Measurements from ENCODE around the gene ZNF669.
"Not testable (repeated sequence)": the region's sequence is repeated elsewhere in the genome, so short reads cannot be mapped to it uniquely, and the experiment has no call there.

ZNF669 gene

GRCh38 chr1:247103859-247104591, at the start of gene ZNF669:
Gene ZNF669, minus strand, starts transcription at chr1:247104356. Its CDS starts 157 bp downstream, at chr1:247104199.
- DNase-seq (ENCODE audit: low read depth in 3 of 3, low spot score in 1 of 3), result peak; percentile 65 to 87 (median 74)

- DNase-seq (ENCODE audit: low read depth in 3 of 3, low spot score in 1 of 3), result no peak
Measured at GRCh38 chr1:247147781-247148180, 43.6 kb upstream of the ZNF669 start.

DNA sequence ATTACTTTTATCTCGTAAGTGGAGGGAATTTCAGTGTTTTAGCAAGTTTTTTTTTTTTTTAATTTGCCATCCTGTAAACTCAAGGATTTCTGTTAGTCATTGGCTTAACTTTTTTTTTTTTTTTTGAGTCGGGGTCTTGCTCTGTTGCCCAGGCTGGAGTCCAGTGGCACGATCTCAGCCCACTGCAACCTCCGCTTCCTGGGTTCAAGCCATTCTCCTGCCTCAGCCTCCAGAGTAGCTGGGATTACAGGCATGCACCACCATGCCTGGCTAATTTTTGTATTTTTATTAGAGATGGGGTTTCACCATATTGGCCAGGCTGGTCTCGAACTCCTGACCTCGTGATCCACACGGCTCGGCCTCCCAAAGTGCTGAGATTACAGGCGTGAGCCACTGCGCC, 43.0 kb upstream of the ZNF669 start:
- DNase-seq (ENCODE audit: low read depth in 3 of 3, low spot score in 1 of 3), result not testable (repeated sequence)

GRCh38 chr1:247146671-247147070, 42.5 kb upstream of the ZNF669 start:
- no peak for DNase-seq (ENCODE audit: low read depth in 3 of 3, low spot score in 1 of 3)

GRCh38 chr1:247145279-247145678, 41.1 kb upstream of the ZNF669 start:
- DNase-seq (ENCODE audit: low read depth in 3 of 3, low spot score in 1 of 3), result no peak

- DNase-seq (ENCODE audit: low read depth in 3 of 3, low spot score in 1 of 3), result not testable (repeated sequence)
Measured at GRCh38 chr1:247139557-247139956, 35.4 kb upstream of the ZNF669 start.

- DNase-seq (ENCODE audit: low read depth in 3 of 3, low spot score in 1 of 3), result no peak
Measured at GRCh38 chr1:247131236-247131635, 27.1 kb upstream of the ZNF669 start.

DNA sequence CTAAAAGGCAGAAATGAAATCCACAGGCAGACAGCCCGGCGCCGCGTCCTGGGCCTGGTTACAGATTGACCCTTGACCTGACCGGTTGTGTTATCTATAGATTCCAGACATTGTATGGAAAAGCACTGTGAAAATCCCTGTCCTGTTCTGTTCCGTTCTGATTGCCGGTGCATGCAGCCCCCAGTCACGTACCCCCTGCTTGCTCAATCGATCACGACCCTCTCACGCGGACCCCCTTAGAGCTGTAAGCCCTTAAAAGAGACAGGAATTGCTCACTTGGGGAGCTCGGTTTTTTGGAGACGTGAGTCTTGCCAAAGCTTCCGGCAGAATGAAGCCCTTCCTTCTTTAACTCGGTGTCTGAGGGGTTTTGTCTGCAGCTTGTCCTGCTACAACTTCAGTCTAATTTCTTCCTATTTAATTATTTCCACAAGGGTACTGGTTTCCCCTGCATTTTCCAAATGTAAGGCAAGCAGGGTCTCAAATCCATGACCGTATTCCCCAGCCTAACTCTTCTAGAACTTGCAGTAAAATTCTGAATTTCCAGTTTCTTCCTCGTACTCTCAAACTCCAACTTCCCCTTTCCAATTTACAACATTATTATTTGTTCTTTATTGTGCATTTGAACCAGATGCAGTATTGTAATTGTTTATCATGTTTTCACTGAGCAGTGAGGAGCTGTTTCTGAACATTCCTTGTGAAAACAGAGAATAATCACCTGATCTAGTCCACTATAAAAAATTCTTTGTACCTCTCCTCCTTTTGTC, 23.5 kb upstream of the ZNF669 start:
- not testable (repeated sequence) for DNase-seq (ENCODE audit: low read depth in 3 of 3, low spot score in 1 of 3)

DNA sequence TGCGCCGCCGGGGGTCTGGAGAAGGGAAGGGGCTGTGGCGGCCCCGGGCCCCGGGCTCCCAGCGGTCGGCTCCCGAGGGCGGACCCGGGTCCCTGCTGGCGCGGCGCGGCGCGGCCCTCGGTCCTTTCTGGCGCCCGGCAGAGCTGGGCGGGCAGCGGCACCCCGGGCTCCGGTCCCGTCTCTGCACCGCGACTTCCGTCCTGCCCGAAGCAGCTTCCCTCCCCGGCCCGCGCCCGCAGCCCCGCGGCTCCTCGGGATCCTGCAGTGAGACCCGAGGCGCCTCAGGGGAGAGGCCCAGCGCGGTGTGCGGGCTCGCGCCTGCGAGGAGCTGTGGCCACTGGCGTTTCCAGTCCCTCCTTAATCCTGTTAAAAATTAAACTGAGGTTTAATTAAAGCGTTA, 22.4 kb upstream of the ZNF669 start:
- DNase-seq (ENCODE audit: low read depth in 3 of 3, low spot score in 1 of 3), result not testable (repeated sequence)

DNA sequence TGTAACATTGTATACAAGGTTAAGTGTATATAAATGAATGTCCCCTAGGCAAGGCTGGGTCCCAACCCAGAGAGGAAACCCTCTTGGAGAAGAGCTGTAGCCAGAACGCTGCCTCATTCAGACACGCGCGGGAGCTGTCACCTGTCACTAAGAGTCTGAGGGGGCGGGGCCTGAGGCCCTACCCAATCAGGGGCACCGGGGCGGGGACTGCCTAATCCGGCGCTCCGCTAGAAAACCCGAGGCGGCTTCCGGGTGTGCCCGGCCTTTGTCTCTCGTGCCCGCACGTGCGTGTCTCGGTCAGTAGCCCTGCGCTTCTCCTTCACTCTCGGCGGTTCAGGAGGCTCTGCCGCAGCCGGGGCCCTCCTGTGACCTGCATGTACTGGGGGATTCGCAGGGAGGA, 22.0 kb upstream of the ZNF669 start:
- DNase-seq (ENCODE audit: low read depth in 3 of 3, low spot score in 1 of 3), result not testable (repeated sequence)

- DNase-seq (ENCODE audit: low read depth in 3 of 3, low spot score in 1 of 3), result no peak
Measured at GRCh38 chr1:247121382-247121781, 17.2 kb upstream of the ZNF669 start.

GRCh38 chr1:247120408-247120668, 16.2 kb upstream of the ZNF669 start:
- DNase-seq (ENCODE audit: low read depth in 3 of 3, low spot score in 1 of 3), result not testable (repeated sequence)

- no peak for DNase-seq (ENCODE audit: low read depth in 3 of 3, low spot score in 1 of 3)
Measured at GRCh38 chr1:247119600-247120407, 15.6 kb upstream of the ZNF669 start.

- no peak for DNase-seq (ENCODE audit: low read depth in 3 of 3, low spot score in 1 of 3)
Measured at GRCh38 chr1:247118946-247119446, 14.8 kb upstream of the ZNF669 start.

- no peak for DNase-seq (ENCODE audit: low read depth in 3 of 3, low spot score in 1 of 3)
Measured at GRCh38 chr1:247115545-247115944, 11.4 kb upstream of the ZNF669 start.

GRCh38 chr1:247115141-247115510, 11.0 kb upstream of the ZNF669 start:
- no peak for DNase-seq (ENCODE audit: low read depth in 3 of 3, low spot score in 1 of 3)

DNA sequence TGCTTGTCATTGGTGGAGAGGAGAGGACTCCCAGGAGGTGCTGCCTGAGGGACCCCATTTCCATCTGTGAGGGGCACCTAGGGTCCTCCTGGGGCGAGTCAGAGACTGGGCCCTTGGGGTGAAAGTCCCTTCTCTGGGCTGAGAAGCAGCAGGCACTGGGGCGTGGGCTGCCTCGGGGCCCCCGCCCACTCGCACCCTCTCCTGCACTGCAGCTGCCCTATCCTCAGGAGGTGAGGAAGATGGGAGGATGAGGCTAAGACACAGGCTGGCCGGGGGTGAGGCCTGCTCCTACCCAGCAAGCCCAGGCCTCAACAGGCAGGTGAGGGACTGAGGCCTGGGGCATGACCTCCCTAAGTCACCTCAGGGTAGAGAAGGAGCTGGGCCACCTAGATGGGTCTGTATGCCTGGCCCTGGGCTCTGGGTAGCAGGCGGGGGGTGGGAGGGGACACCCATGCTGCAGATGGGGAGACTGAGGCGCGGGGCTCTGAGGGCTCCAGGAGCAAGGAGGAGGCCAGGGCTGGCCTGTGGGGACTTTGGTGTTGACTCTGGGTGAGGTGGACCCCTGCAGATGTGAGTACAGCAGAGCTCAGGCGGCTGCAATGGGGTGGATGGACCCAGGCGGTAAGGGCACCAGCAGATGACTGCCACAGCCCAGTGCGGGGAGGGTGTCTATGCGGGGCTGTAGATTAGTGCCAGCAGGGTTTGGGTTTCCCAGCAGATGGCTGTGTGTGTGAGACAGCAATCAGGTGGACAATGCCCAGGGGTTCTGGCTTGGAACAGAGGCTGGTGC, 10.4 kb upstream of the ZNF669 start:
- DNase-seq (ENCODE audit: low read depth in 3 of 3, low spot score in 1 of 3), result no peak

DNA sequence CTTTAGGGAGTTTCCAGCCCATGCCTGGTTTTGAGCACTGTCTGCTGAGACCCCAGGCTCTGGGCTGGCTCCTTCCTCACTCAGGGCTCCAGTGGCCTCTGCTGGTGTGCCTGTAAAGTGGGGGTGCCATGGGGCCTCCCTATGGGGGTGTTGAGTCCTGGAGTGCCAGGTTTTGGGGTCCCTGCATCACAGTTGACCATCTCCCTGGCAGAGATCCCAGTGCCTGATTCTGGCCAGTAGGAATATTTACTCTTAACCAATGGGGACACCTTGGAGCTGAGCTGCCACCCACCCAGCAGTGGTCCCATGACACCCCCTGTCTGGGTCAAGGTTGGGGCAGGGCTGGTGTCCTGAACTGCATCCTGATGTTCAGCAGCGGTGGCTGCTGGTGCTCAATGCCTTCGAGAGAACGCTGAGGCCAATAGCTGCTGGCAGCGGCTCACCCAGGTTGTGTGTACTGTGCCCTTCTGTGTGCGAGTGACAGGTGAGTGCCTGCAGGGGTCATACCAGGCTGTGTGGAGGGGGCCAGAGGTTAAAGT, 9.6 kb upstream of the ZNF669 start:
- no peak for DNase-seq (ENCODE audit: low read depth in 3 of 3, low spot score in 1 of 3)

DNA sequence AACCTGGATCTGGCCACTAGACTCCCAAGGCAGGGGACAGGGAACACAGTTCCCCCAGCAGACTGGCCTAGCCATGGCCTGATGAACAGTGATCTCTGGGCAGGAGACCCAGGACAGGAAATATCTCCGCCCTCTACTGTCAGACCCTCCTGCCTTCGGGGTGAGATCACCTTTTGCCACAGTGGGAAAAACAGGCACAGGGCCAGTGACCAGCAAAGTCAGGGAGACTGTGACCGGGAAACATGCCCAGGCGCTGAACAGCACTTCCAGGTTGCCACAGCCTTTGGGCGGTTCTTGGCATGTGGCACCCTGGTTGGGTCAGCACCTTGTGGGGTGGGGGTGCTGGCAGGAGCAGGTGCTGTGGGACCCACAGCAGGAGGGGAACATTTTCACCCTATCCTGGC, 8.9 kb upstream of the ZNF669 start:
- no peak for DNase-seq (ENCODE audit: low read depth in 3 of 3, low spot score in 1 of 3)

- DNase-seq (ENCODE audit: low read depth in 3 of 3, low spot score in 1 of 3), result no peak
Measured at GRCh38 chr1:247112479-247112781, 8.3 kb upstream of the ZNF669 start.
